ENCODE data around the gene CENPB. TPM values are rescaled to one million over a fixed set of nuclear protein-coding genes. Genes with fewer than 3 reads are reported as not detected.

CENPB gene
- polyA plus RNA-seq, 1 donor from 2014 or later: 37.9 TPM

GRCh38 chr20:3828798-3829197 lies 42.3 kb upstream of the CENPB start:
- Histone ChIP-seq H3F3A (ENCODE audit: insufficient read depth, low read length, poor library complexity, severe bottlenecking) (no peaks in the 10 kb centered on the region), H3K9ac (ENCODE audit: low read length) (no peak overlapping the region), H3K4me3 (ENCODE audit: low read length) (no peak overlapping the region), H3K9me2 (ENCODE audit: insufficient read depth, low read length) (no peaks in the 10 kb centered on the region), H4K20me1 (ENCODE audit: insufficient read depth) (no peaks in the 10 kb centered on the region), H3K36me3 (ENCODE audit: insufficient read depth, low read length) (no peaks in the 10 kb centered on the region), H2AFZ (ENCODE audit: low read depth, low read length) (no peak overlapping the region), H3K9me3 (ENCODE audit: low read length) (no peaks in the 10 kb centered on the region), H3K79me2 (replicated peaks; ENCODE audit: insufficient read depth, low read length) (no peaks in the 10 kb centered on the region), H3K27ac (ENCODE audit: low read length) (no peak overlapping the region), H3K4me2 (ENCODE audit: low read length) (no peak overlapping the region), H3K27me3 (ENCODE audit: insufficient read depth, low read depth, low read length) (no peaks in the 10 kb centered on the region)
- TF ChIP-seq SMC3 (conservative IDR thresholded peaks at IDR 0.05; ENCODE audit: poor library complexity) (no peak), EP300 (conservative IDR thresholded peaks at IDR 0.05; ENCODE audit: poor library complexity, severe bottlenecking) (no peak), CTCF (IDR thresholded peaks at IDR 0.05; ENCODE audit: poor library complexity, severe bottlenecking) (no peak), RAD21 (conservative IDR thresholded peaks at IDR 0.05) (no peak), TAF1 (IDR thresholded peaks at IDR 0.05; ENCODE audit: low read depth) (no peak), REST (IDR thresholded peaks at IDR 0.05; ENCODE audit: borderline replicate concordance) (no peak), EZH2 (IDR thresholded peaks at IDR 0.05; ENCODE audit: borderline replicate concordance, insufficient read depth, low read length, poor library complexity, severe bottlenecking) (no peak)

- Histone ChIP-seq H3K4me2 (ENCODE audit: low read length) (no peak overlapping the region), H3K9me2 (ENCODE audit: insufficient read depth, low read length) (no peaks in the 10 kb centered on the region), H3K27ac (ENCODE audit: low read length) (no peak overlapping the region), H3K9ac (ENCODE audit: low read length) (no peak overlapping the region), H2AFZ (ENCODE audit: low read depth, low read length) (no peak overlapping the region), H3K9me3 (ENCODE audit: low read length) (no peaks in the 10 kb centered on the region), H3K36me3 (ENCODE audit: insufficient read depth, low read length) (no peaks in the 10 kb centered on the region), H3K4me3 (ENCODE audit: low read length) (no peak overlapping the region), H3K27me3 (ENCODE audit: insufficient read depth, low read depth, low read length) (no peaks in the 10 kb centered on the region), H3F3A (ENCODE audit: insufficient read depth, low read length, poor library complexity, severe bottlenecking) (no peaks in the 10 kb centered on the region), H4K20me1 (ENCODE audit: insufficient read depth) (no peaks in the 10 kb centered on the region), H3K79me2 (replicated peaks; ENCODE audit: insufficient read depth, low read length) (no peaks in the 10 kb centered on the region)
- TF ChIP-seq MXI1 (conservative IDR thresholded peaks at IDR 0.05; ENCODE audit: poor library complexity, severe bottlenecking) (no peak), TAF1 (IDR thresholded peaks at IDR 0.05; ENCODE audit: low read depth) (no peak), REST (IDR thresholded peaks at IDR 0.05; ENCODE audit: borderline replicate concordance) (no peak), SMC3 (conservative IDR thresholded peaks at IDR 0.05; ENCODE audit: poor library complexity) (no peak), EP300 (conservative IDR thresholded peaks at IDR 0.05; ENCODE audit: poor library complexity, severe bottlenecking) (no peak), CTCF (IDR thresholded peaks at IDR 0.05; ENCODE audit: poor library complexity, severe bottlenecking) (no peak), RAD21 (conservative IDR thresholded peaks at IDR 0.05) (no peak)
Measured at GRCh38 chr20:3826420-3826819, 39.9 kb upstream of the CENPB start.

Data from neural cell (in vitro differentiated cells).